Osteocyte (in vitro differentiated cells): Measurements from ENCODE around the gene CACNA2D3. TPM values are rescaled to one million over a fixed set of nuclear protein-coding genes. Genes with fewer than 3 reads are reported as not detected.

Source experiments
- DNase-seq: peaks from one replicate; pipeline ENCODE4 v3.0.0; 2021; ENCODE audit warnings: mixed read lengths; ENCODE audit not compliant: unreplicated experiment; ENCODE audit errors: extremely low spot score
- H3K27ac Mint-ChIP-seq: one replicate; pipeline ENCODE4 v1.8.0; 2021; ENCODE audit warnings: mild to moderate bottlenecking, mixed read lengths; ENCODE audit not compliant: unreplicated experiment
- H3K27me3 Mint-ChIP-seq: one replicate; pipeline ENCODE4 v1.8.0; 2021; ENCODE audit warnings: mixed read lengths; ENCODE audit not compliant: unreplicated experiment
- H3K36me3 Mint-ChIP-seq: one replicate; pipeline ENCODE4 v1.8.0; 2021; ENCODE audit warnings: mixed read lengths; ENCODE audit not compliant: unreplicated experiment
- H3K4me1 Mint-ChIP-seq: one replicate; pipeline ENCODE4 v1.8.0; 2021; ENCODE audit warnings: mixed read lengths; ENCODE audit not compliant: unreplicated experiment
- H3K4me3 Mint-ChIP-seq: one replicate; pipeline ENCODE4 v1.8.0; 2021; ENCODE audit warnings: mild to moderate bottlenecking, moderate library complexity, mixed read lengths; ENCODE audit not compliant: unreplicated experiment
- H3K9me3 Mint-ChIP-seq: one replicate; pipeline ENCODE4 v1.8.0; 2021; ENCODE audit warnings: mixed read lengths; ENCODE audit not compliant: unreplicated experiment
- CTCF ChIP-seq: fragments of 200-600 bp; sonication (generic); IDR thresholded peaks from 2 replicates; pipeline ENCODE4 v1.5.0; 2021; ENCODE audit warnings: antibody characterized with exemption, mild to moderate bottlenecking, moderate library complexity
- total RNA-seq: library from RNA; stranded (reverse); gene quantifications from 2 replicates; pipeline ENCODE4 v1.2.1, GENCODE V29; 2021

CACNA2D3 gene
- total RNA-seq, 1 donor from 2014 or later: 0.46 TPM

GRCh38 chr3:55014081-55014480, 891.7 kb downstream of the CACNA2D3 start:
- Mint-ChIP-seq H3K4me3 (no peak overlapping the region), H3K36me3 (no peaks in the 10 kb centered on the region), H3K27me3 (no peaks in the 10 kb centered on the region), H3K9me3 (no peaks in the 10 kb centered on the region), H3K27ac (no peak overlapping the region), H3K4me1 (no peaks in the 10 kb centered on the region)
- no peak for TF ChIP-seq CTCF
- DNase-seq: no peak

- DNase-seq: no peak
- no peaks in the 10 kb centered on the region for H3K36me3 Mint-ChIP-seq
- no peak overlapping the region for H3K4me3 Mint-ChIP-seq
- no peaks in the 10 kb centered on the region for H3K27me3 Mint-ChIP-seq
- no peak overlapping the region for H3K27ac Mint-ChIP-seq
- no peaks in the 10 kb centered on the region for H3K4me1 Mint-ChIP-seq
- H3K9me3 Mint-ChIP-seq: no peaks in the 10 kb centered on the region
- no peak for TF ChIP-seq CTCF
Measured at GRCh38 chr3:55014906-55015305, 892.6 kb downstream of the CACNA2D3 start.

- Mint-ChIP-seq H3K36me3 (no peaks in the 10 kb centered on the region), H3K4me3 (no peak overlapping the region), H3K9me3 (no peaks in the 10 kb centered on the region), H3K4me1 (no peaks in the 10 kb centered on the region), H3K27me3 (peaks cover 3% of the 10 kb centered on the region), H3K27ac (no peak overlapping the region)
- no peak for TF ChIP-seq CTCF
- DNase-seq: no peak
Measured at GRCh38 chr3:55017876-55018275, 895.5 kb downstream of the CACNA2D3 start.

GRCh38 chr3:55030938-55031337, 908.6 kb downstream of the CACNA2D3 start:
- Mint-ChIP-seq H3K27me3 (peaks cover 27% of the 10 kb centered on the region), H3K4me1 (no peaks in the 10 kb centered on the region), H3K36me3 (no peaks in the 10 kb centered on the region), H3K27ac (no peak overlapping the region), H3K4me3 (no peak overlapping the region), H3K9me3 (no peaks in the 10 kb centered on the region)
- DNase-seq: no peak
- no peak for TF ChIP-seq CTCF

GRCh38 chr3:55036883-55037577, 914.7 kb downstream of the CACNA2D3 start:
- no peak for DNase-seq
- Mint-ChIP-seq H3K36me3 (no peaks in the 10 kb centered on the region), H3K27me3 (peaks cover 9% of the 10 kb centered on the region), H3K4me3 (no peak overlapping the region), H3K27ac (no peak overlapping the region), H3K4me1 (no peaks in the 10 kb centered on the region), H3K9me3 (no peaks in the 10 kb centered on the region)
- no peak for TF ChIP-seq CTCF
